HG03354 (cell line): Measurements from ENCODE around the gene EDAR.

Experiments
- ATAC-seq: cut with Tn5 transposase; IDR thresholded peaks from one replicate; pipeline ENCODE4 v1.9.1; 2021; ENCODE audit warnings: mild to moderate bottlenecking; ENCODE audit not compliant: unreplicated experiment, poor library complexity, severe bottlenecking

The EDAR gene

GRCh38 chr2:108944601-108945331, 44.3 kb downstream of the EDAR start:
- ATAC-seq, result no peak

- no peak for ATAC-seq
These were observed 45.3 kb downstream of the EDAR start for GRCh38 chr2:108943751-108944150.

GRCh38 chr2:108942888-108943287, 46.1 kb downstream of the EDAR start:
- no peak for ATAC-seq

- no peak for ATAC-seq
These were observed 46.7 kb downstream of the EDAR start for GRCh38 chr2:108942231-108942825.

- ATAC-seq, result no peak
These were observed 47.3 kb downstream of the EDAR start for GRCh38 chr2:108941767-108942166.

GRCh38 chr2:108941161-108941665, 47.8 kb downstream of the EDAR start:
- ATAC-seq, result no peak

GRCh38 chr2:108940156-108940555, 48.9 kb downstream of the EDAR start:
- ATAC-seq, result no peak

GRCh38 chr2:108938077-108938710, 50.8 kb downstream of the EDAR start:
- ATAC-seq, result no peak

GRCh38 chr2:108937367-108938017, 51.5 kb downstream of the EDAR start:
- no peak for ATAC-seq

GRCh38 chr2:108936866-108937265, 52.2 kb downstream of the EDAR start:
- ATAC-seq, result no peak

- ATAC-seq, result no peak
These were observed 52.8 kb downstream of the EDAR start for GRCh38 chr2:108936076-108936864.

- no peak for ATAC-seq
These were observed 53.7 kb downstream of the EDAR start for GRCh38 chr2:108935271-108935741.

GRCh38 chr2:108934583-108935245, 54.3 kb downstream of the EDAR start:
- no peak for ATAC-seq

- no peak for ATAC-seq
These were observed 54.9 kb downstream of the EDAR start for GRCh38 chr2:108934151-108934550.

GRCh38 chr2:108933691-108934117, 55.3 kb downstream of the EDAR start:
- ATAC-seq, result no peak

- no peak for ATAC-seq
These were observed 56.2 kb downstream of the EDAR start for GRCh38 chr2:108932736-108933332.

GRCh38 chr2:108931372-108931771, 57.6 kb downstream of the EDAR start:
- no peak for ATAC-seq

GRCh38 chr2:108929807-108930425, 59.1 kb downstream of the EDAR start:
- ATAC-seq, result no peak
